Endodermal cell (in vitro differentiated cells): ENCODE data around the gene FMOD. TPM values are rescaled to one million over a fixed set of nuclear protein-coding genes. Genes with fewer than 3 reads are reported as not detected.

Experiments used
- DNase-seq: peaks from one replicate; pipeline ENCODE4 v3.0.0-alpha.2; 2017
- H3K27ac ChIP-seq: 2 replicates; pipeline ENCODE4 v1.5.1; 2013; ENCODE audit warnings: mild to moderate bottlenecking, low read depth, low read length, moderate library complexity
- H3K27me3 ChIP-seq: 2 replicates; pipeline ENCODE4 v1.6.1; 2013; ENCODE audit warnings: mild to moderate bottlenecking, low read length, moderate library complexity; ENCODE audit not compliant: insufficient read depth, control insufficient read depth, poor library complexity, severe bottlenecking
- H3K36me3 ChIP-seq: 2 replicates; pipeline ENCODE4 v1.7.0; 2013; ENCODE audit warnings: mild to moderate bottlenecking, low read length, moderate library complexity; ENCODE audit not compliant: control insufficient read depth, insufficient read depth
- H3K4me1 ChIP-seq: one replicate; pipeline ENCODE4 v1.7.0; 2013; ENCODE audit warnings: low read length; ENCODE audit not compliant: control insufficient read depth, insufficient read depth
- H3K4me3 ChIP-seq: 2 replicates; pipeline ENCODE4 v1.5.1; 2013; ENCODE audit warnings: mild to moderate bottlenecking, low read length, moderate library complexity
- H3K9ac ChIP-seq: 2 replicates; pipeline ENCODE4 v1.6.1; 2013; ENCODE audit warnings: mild to moderate bottlenecking, low read length, moderate library complexity; ENCODE audit not compliant: poor library complexity, severe bottlenecking; ENCODE audit errors: extremely low read depth
- H3K9me3 ChIP-seq: 2 replicates; pipeline ENCODE4 v1.6.1; 2013; ENCODE audit warnings: mild to moderate bottlenecking, low read length, moderate library complexity; ENCODE audit not compliant: control insufficient read depth
- H3K27ac Mint-ChIP-seq: 2 replicates; pipeline ENCODE4 v1.8.0; 2020; ENCODE audit warnings: mixed read lengths
- H3K27me3 Mint-ChIP-seq: 2 replicates; pipeline ENCODE4 v1.8.0; 2021; ENCODE audit warnings: mild to moderate bottlenecking, mixed read lengths; ENCODE audit not compliant: insufficient read depth
- H3K36me3 Mint-ChIP-seq: 2 replicates; pipeline ENCODE4 v1.8.0; 2020; ENCODE audit warnings: low read depth, mixed read lengths
- H3K4me1 Mint-ChIP-seq: 2 replicates; pipeline ENCODE4 v1.8.0; 2020; ENCODE audit warnings: mixed read lengths
- H3K4me3 Mint-ChIP-seq: 2 replicates; pipeline ENCODE4 v1.8.0; 2020; ENCODE audit warnings: mild to moderate bottlenecking, moderate library complexity, mixed read lengths
- H3K9me3 Mint-ChIP-seq: 2 replicates; pipeline ENCODE4 v1.8.0; 2020; ENCODE audit warnings: mild to moderate bottlenecking, mixed read lengths
- WGBS, 2 experiments: methylation state at CpG; one replicate each; pipeline versions ENCODE4 v1.1.5 to v1.1.7; 2013; ENCODE audit warnings: missing lambda C conversion rate in 2 of 2, mixed read lengths in 1 of 2; ENCODE audit not compliant: insufficient coverage in 1 of 2, insufficient read length in 1 of 2; 5-methylcytosine and 5-hydroxymethylcytosine counted together
- total RNA-seq, 2 donors: library from RNA; stranded (reverse); fragmentation: NEBNext Ultra II Directional in 1 of 2; extraction: Animal tissue kit (Norgen Biotek cat#: 25700) in 1 of 2; gene quantifications; 2 replicates in 1 of 2; 3 replicates in 1 of 2; pipeline ENCODE4 v1.2.1, GENCODE V29; 2021
- TF ChIP-seq, protein P1 (sequence below): fragments of 200-600 bp; sonication (generic); conservative IDR thresholded peaks from 2 replicates; pipeline ENCODE4 v1.5.0; 2021; ENCODE audit warnings: antibody characterized with exemption, mild to moderate bottlenecking

The FMOD gene
- total RNA-seq, 2 donors from 2014 or later = 2.9 to 4.8 TPM

- DNase-seq = no peak
- Mint-ChIP-seq H3K27ac (no peak overlapping the region), H3K4me1 (peaks cover 22% of the 10 kb centered on the region), H3K27me3 (peaks cover 56% of the 10 kb centered on the region), H3K36me3 (no peaks in the 10 kb centered on the region), H3K4me3 (no peak overlapping the region), H3K9me3 (no peaks in the 10 kb centered on the region)
- Histone ChIP-seq H3K27me3 (peaks cover 4% of the 10 kb centered on the region), H3K27ac (no peak overlapping the region), H3K4me3 (no peak overlapping the region), H3K4me1 (peaks cover 8% of the 10 kb centered on the region), H3K9me3 (no peaks in the 10 kb centered on the region), H3K36me3 (no peaks in the 10 kb centered on the region), H3K9ac (no peak overlapping the region)
- TF ChIP-seq, protein P1, sequence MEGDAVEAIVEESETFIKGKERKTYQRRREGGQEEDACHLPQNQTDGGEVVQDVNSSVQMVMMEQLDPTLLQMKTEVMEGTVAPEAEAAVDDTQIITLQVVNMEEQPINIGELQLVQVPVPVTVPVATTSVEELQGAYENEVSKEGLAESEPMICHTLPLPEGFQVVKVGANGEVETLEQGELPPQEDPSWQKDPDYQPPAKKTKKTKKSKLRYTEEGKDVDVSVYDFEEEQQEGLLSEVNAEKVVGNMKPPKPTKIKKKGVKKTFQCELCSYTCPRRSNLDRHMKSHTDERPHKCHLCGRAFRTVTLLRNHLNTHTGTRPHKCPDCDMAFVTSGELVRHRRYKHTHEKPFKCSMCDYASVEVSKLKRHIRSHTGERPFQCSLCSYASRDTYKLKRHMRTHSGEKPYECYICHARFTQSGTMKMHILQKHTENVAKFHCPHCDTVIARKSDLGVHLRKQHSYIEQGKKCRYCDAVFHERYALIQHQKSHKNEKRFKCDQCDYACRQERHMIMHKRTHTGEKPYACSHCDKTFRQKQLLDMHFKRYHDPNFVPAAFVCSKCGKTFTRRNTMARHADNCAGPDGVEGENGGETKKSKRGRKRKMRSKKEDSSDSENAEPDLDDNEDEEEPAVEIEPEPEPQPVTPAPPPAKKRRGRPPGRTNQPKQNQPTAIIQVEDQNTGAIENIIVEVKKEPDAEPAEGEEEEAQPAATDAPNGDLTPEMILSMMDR = no peak
- WGBS, 2 experiments = 83 to 87% methylated on average over 6 to 8 of the region's 8 CpGs
Observed at GRCh38 chr1:203353486-203353885, 2.6 kb upstream of the FMOD start.

DNA sequence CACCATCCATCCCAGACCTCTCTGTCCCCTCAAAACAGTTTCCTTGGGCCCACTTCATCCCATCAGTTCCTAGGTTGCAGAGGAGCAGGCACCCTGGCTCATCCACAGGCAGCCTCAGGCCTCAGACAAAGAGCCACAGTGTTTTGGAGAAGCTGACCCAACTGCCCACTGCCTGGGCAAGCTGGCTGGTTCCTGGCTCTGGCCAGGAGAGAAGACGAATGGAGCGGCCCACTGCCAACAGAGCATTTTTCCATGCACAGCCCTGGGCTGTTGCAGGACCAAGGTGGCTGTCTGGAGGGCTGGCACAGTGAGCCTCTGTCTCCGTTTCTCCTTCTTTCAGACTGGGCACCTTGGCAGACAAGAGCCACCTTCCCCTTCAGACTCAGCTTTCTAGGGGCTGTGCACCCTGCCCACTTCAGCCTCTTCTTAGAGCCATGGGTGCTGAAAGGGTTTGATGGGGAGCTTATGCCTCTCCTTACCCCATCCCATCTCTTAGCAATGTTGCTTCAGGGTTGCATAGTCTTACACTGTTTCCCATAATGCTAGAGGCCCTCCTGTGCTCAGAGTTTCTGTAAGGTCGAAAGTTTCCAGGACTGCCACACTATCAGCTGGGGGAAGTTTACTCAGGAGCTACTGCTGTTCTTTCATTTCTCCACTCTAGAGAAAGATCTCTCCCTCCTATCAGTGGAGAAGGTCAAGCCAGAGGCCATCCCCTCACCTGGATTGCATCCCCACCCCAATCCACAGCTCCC, 973 bp downstream of the FMOD start:
- H3K27ac Mint-ChIP-seq = no peak overlapping the region
- peaks cover 8% of the 10 kb centered on the region for H3K4me1 ChIP-seq

DNA sequence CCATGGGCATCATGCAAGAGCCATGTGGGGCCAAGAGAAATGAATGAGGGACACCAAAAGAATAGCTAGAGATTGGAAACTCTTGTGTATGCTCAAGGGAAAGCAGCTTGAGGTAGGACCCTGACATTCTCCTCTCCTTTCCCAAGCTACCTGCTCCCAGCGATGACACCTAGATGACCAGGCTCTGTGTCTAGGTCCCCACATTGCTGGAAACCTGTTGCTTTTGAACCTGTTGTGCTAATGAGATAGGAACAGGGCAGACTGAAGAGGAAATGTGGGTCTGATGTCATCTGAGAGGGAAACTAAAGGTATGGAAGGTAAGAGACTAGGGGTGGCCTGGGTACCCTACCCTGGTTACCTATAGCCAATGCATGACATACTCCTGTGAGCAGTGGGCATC, 1.8 kb downstream of the FMOD start:
- Histone ChIP-seq H3K9me3 (no peaks in the 10 kb centered on the region), H3K27ac (no peak overlapping the region), H3K9ac (no peak overlapping the region), H3K27me3 (peaks cover 8% of the 10 kb centered on the region), H3K4me3 (no peak overlapping the region), H3K36me3 (no peaks in the 10 kb centered on the region), H3K4me1 (peaks cover 8% of the 10 kb centered on the region)
- DNase-seq = no peak
- TF ChIP-seq, protein P1 = no peak
- Mint-ChIP-seq H3K36me3 (no peaks in the 10 kb centered on the region), H3K4me1 (peaks cover 42% of the 10 kb centered on the region), H3K27me3 (peaks cover 31% of the 10 kb centered on the region), H3K9me3 (no peaks in the 10 kb centered on the region), H3K4me3 (no peak overlapping the region), H3K27ac (no peak overlapping the region)
- 100% methylated on average over 1 of the region's 1 CpG; no CpG with 5 or more reads in 1 of the 2 experiments for WGBS, 2 experiments

More for the DNA sequence above, 973 bp downstream of the FMOD start:
- H3K9me3 Mint-ChIP-seq = no peaks in the 10 kb centered on the region
- no peak overlapping the region for H3K4me3 Mint-ChIP-seq
- TF ChIP-seq, protein P1 = no peak
- H3K36me3 Mint-ChIP-seq = no peaks in the 10 kb centered on the region
- peaks cover 34% of the 10 kb centered on the region for H3K27me3 Mint-ChIP-seq
- DNase-seq = no peak
- 92 to 93% methylated on average over 2 to 4 of the region's 4 CpGs for WGBS, 2 experiments
- Histone ChIP-seq H3K4me3 (no peak overlapping the region), H3K9ac (no peak overlapping the region), H3K36me3 (no peaks in the 10 kb centered on the region), H3K27ac (no peak overlapping the region), H3K9me3 (no peaks in the 10 kb centered on the region), H3K27me3 (peaks cover 8% of the 10 kb centered on the region)
- peaks cover 36% of the 10 kb centered on the region for H3K4me1 Mint-ChIP-seq
